Aorta (tissue), 5 donors: Measurements from ENCODE around the gene CD52. TPM values are rescaled to one million over a fixed set of nuclear protein-coding genes. Genes with fewer than 3 reads are reported as not detected.

Source experiments
- ATAC-seq: fragments of 200-7000 bp; cut with Tn5 transposase; one replicate; pipeline ENCODE4 v1.9.1; 2022; ENCODE audit warnings: moderate library complexity; ENCODE audit not compliant: low FRiP score
- DNase-seq, 2 donors: peaks; one replicate each; pipeline ENCODE4 v3.0.0-alpha.2; 2020
- H3K27ac ChIP-seq, 2 donors: one replicate each; pipeline ENCODE4 v1.5.1; 2013; ENCODE audit warnings: low read length in 2 of 2, mild to moderate bottlenecking in 2 of 2, moderate library complexity in 2 of 2, control low read depth in 1 of 2, inconsistent platforms in 1 of 2, low read depth in 1 of 2
- H3K27me3 ChIP-seq, 2 donors: one replicate each; pipeline ENCODE4 v1.6.1; 2013; ENCODE audit warnings: control low read depth in 1 of 2, low read length in 1 of 2, mild to moderate bottlenecking in 1 of 2, moderate library complexity in 1 of 2; ENCODE audit not compliant: insufficient read depth in 2 of 2, control insufficient read depth in 1 of 2
- H3K36me3 ChIP-seq, 2 donors: one replicate each; pipeline ENCODE4 v1.6.1; 2013; ENCODE audit warnings: control low read depth in 1 of 2, low read length in 1 of 2, mild to moderate bottlenecking in 1 of 2; ENCODE audit not compliant: insufficient read depth in 2 of 2, control insufficient read depth in 1 of 2
- H3K4me1 ChIP-seq, 2 donors: one replicate each; pipeline ENCODE4 v1.6.1; 2013; ENCODE audit warnings: low read length in 2 of 2, control low read depth in 1 of 2, mild to moderate bottlenecking in 1 of 2, moderate library complexity in 1 of 2; ENCODE audit not compliant: insufficient read depth in 2 of 2, control insufficient read depth in 1 of 2
- H3K4me3 ChIP-seq, 2 donors: one replicate each; pipeline ENCODE4 v1.5.1; 2013; ENCODE audit warnings: low read length in 2 of 2, control low read depth in 1 of 2, mild to moderate bottlenecking in 1 of 2
- H3K9me3 ChIP-seq: one replicate; pipeline ENCODE4 v1.6.1; 2013; ENCODE audit warnings: mild to moderate bottlenecking, low read length; ENCODE audit not compliant: control insufficient read depth
- WGBS, 2 donors: extraction: QIAGEN DNeasy Blood & Tissue Kit; methylation state at CpG; one replicate each; pipeline ENCODE4 v1.1.7; 2013; 5-methylcytosine and 5-hydroxymethylcytosine counted together
- intact Hi-C, 2 donors: fragments of 100-400 bp; cut with DNase I; formaldehyde crosslinking; loops; one replicate each; pipeline versions ENCODE4 v1.14.2 to v1.15.0; 2022
- polyA plus RNA-seq, 2 donors: library from polyadenylated mRNA; stranded (reverse); fragments of 200-250 nt; gene quantifications; one replicate each; pipeline ENCODE4 v1.2.3, GENCODE V29; 2013
- total RNA-seq, 2 donors: library from RNA; stranded (reverse); fragmentation: NEBNext Ultra II Directional; extraction: Animal tissue kit (Norgen Biotek cat#: 25700); gene quantifications; one replicate each; pipeline ENCODE4 v1.2.1, GENCODE V29; 2021
- donor health status: healthy with polysubstance abuse.
- donor health status: Bipolar disorder and iron deficiency.
- donor health status: DM: no; HTN: no; CAD: no.
- donor health status: DM: no; HTN: no; CAD: no.
- donor health status: DM: yes; HTN: yes; CAD: no.

The CD52 gene
- total and polyA plus RNA-seq, 4 donors, result 8.3 to 31.4 (median 13.3) TPM

DNA sequence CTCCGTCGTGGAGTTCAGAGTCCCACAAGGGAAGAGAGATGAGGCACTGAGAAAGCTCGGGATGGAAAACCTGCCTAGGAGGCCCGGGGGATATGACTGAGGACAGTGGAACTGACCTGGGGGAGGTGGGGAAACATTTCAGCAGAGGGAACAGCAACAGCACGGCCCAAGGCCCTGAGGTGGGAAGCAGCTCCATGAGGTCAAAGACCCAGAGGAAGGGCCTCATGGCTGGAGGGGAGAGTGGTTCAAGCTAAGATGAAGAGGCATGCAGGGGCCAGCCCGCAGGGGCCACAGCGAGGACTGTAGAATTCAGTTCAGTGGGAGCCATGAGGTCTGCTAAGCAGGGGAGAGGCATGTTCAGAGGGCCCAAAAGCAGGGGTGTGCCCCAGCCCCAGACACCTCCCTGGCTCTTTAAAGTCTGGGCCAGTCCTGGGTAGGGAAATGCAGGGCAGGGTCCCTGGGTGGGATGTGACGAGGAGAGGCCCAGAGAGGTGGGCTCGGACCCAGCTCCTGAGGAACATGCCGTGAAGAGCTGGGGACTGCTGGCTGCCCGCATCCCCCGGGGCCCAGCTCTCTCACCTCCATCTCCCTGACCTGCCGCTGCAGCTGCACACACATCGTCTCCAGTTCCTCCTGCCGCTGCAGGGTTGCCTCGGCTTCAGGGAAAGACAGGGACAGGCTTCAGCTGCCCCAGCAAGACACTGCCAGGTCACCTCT is 21.3 kb upstream of the CD52 start:
- ATAC-seq (no peak), DNase-seq (no peak)

DNA sequence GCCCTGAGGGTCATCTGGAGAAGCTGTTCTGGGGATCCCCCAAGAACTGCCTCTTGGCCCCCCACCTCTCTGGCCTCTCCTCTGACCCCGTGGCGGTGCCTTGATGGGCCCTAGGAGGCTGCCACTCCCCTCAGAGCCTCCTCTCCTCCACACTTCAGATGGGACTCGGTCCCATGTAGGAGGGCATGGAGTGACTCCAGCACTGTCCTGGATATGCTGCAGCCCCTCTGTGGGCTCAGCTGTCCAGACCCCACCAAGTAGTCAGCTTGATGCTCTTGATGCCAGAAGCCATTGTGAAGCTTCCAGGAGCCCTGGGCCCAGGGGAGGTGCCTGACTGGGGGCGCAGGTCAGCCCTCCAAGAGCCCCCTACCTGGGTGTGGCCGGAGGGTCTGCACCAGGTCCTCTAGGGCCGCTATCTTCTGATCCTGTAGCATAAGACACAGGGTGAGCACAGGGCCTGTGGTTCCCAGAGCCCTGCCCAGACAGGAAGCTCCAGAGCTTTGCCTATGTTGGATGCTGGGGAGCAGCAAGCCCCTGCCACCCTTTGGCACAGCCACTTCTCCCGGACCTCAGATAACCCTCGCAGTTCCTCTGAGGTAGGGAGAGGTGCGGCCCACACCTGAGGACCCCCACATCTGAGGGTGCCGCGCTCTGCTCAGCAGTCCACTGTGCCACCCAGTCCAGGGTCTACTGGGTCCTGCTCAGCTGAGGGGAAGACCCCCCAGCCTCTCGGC is 20.5 kb upstream of the CD52 start:
- DNase-seq (no peak), ATAC-seq (no peak)
- H3K9me3 ChIP-seq, result no peaks in the 10 kb centered on the region
- no peak overlapping the region for H3K27ac ChIP-seq
- intact Hi-C loops, result no loop called here
- H3K4me1 ChIP-seq, result no peaks in the 10 kb centered on the region
- H3K4me3 ChIP-seq, result no peak overlapping the region
- no peaks in the 10 kb centered on the region for H3K36me3 ChIP-seq
- 91 to 92% methylated on average over 12 of the region's 12 CpGs for WGBS, 2 donors
- no peaks in the 10 kb centered on the region for H3K27me3 ChIP-seq

More for the DNA sequence above, 21.3 kb upstream of the CD52 start:
- Histone ChIP-seq H3K4me3 (no peak overlapping the region), H3K4me1 (no peaks in the 10 kb centered on the region), H3K27me3 (no peaks in the 10 kb centered on the region), H3K36me3 (no peaks in the 10 kb centered on the region), H3K9me3 (no peaks in the 10 kb centered on the region), H3K27ac (no peak overlapping the region)
- intact Hi-C loops, result no loop called here
- WGBS, 2 donors, result 88 to 92% methylated on average over 16 of the region's 16 CpGs

DNA sequence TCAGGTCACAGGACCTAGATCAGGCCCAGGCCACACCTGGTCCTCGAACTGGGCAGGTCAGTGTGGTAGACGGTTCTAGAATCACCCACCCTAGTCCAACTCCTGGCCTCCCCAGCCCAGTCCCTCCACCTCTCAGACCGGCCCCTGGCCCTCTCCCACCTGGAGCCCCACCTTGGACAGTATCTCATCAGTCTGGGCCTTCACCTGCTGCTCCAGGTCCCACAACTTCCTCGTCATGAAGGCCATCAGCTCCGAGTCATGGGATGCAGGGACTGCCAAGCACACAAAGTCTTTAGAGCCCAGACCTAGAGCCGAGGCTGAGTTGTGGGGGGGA is 20.0 kb upstream of the CD52 start:
- no peaks in the 10 kb centered on the region for H3K9me3 ChIP-seq
- no peaks in the 10 kb centered on the region for H3K27me3 ChIP-seq
- DNase-seq (no peak), ATAC-seq (no peak)
- H3K4me1 ChIP-seq, result no peaks in the 10 kb centered on the region
- H3K4me3 ChIP-seq, result no peak overlapping the region
- no peak overlapping the region for H3K27ac ChIP-seq
- intact Hi-C loops, result no loop called here
- WGBS, 2 donors, result 75 to 80% methylated on average over 6 of the region's 6 CpGs
- no peaks in the 10 kb centered on the region for H3K36me3 ChIP-seq

DNA sequence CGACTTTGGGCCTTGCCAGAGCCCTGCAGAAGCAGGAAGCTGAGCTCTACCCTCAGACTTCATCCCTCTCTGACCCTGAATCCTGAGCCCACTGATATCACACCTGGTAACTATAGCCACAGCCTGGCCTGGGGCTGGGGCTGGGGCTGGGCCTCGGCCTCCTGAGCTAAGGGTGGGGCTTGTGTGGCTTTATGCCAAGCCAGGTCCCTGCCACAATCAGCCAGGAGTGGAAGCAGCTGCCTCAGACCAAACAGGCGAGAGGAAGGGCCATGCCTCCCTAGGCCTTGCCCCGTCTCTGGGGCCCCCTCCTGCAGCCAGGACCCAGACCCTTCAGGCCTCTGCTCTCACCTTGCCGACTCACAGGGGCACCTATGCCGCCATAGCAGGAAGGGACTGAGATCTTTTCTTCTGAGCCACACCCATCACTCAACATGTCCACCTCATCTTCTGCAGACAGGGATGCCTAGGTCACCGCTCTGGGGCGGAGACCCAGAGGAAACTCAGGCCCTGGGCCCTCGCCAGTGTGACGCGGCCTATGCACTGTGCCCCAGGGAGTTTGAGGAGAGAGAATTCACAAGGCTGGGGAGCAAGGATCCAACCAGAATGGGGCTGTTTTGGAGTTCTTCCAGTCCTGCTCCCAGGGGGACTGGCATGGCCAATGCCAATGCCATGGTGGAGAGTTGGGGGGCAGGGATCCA is 17.0 kb upstream of the CD52 start:
- 84 to 89% methylated on average over 11 of the region's 11 CpGs for WGBS, 2 donors
- Histone ChIP-seq H3K9me3 (no peaks in the 10 kb centered on the region), H3K4me1 (no peaks in the 10 kb centered on the region), H3K36me3 (no peaks in the 10 kb centered on the region), H3K27ac (no peak overlapping the region), H3K4me3 (no peak overlapping the region), H3K27me3 (no peaks in the 10 kb centered on the region)
- intact Hi-C loops, result no loop called here
- no peak for DNase-seq
- ATAC-seq, result no peak

DNA sequence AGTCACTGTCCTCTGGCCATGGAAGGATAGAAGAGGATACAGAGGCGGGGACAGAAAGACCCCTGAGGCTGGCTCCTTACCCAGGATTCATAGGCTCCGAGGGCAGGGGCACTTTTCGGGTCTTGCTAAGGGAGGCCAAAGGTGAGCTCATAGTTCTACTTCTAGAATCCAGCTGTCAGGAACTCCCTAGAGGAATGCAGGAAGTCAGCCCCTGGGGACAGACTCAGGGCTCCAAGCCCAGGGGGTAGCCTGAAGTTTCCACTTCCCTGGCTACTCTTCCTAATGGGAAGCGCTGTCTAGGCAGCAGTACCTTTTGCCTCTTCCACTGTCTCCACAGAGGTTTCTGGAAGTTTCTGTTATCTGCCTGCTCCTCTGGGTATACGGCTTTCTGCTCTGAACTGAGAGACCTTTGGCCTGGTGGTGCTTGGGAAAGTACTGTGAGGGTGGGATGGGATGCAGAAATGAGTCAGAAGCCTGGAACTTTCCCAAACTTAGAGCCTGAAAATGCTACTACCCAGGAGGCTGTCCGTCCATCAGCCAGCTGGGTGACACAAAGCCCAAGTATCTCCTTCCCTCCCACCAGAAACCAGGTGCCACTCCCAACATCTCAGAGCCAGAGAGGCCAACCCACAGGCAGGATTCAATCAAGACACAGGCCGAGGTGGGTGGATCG is 14.9 kb upstream of the CD52 start:
- 63 to 69% methylated on average over 8 of the region's 8 CpGs for WGBS, 2 donors
- Histone ChIP-seq H3K9me3 (no peaks in the 10 kb centered on the region), H3K27me3 (no peaks in the 10 kb centered on the region), H3K36me3 (no peaks in the 10 kb centered on the region), H3K4me1 (no peaks in the 10 kb centered on the region), H3K4me3 (no peak overlapping the region), H3K27ac (no peak overlapping the region)
- ATAC-seq (no peak), DNase-seq (no peak)
- intact Hi-C loops, result no loop called here

DNA sequence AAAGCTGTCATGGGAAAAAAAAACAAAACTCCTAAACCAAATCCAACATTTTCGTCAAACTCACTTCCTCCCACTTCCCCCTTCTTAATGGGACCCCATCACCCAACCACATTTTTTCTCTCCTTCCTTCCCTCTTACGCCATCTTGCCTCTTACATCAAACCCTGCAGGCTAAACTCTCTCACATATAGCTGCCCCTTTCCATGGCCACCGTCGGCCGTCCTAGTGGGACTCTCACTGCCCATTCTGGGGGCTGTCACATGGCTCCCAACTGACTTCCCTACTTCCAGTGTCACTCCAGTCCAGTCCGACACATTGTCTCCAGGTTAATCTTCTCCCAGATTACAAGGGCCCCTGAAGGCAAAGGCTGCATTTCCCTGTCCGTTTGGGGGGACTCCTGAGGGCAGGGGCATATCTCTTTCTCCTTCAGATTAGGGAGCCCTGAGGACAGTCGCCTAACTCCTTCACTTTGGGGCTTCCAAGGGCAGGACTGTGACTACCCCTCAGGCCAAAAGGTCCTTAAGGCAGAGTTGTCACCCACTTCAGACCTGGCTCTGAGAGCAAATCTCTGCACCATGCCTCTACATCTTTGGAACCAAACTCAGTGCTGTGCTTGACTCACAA is 12.0 kb upstream of the CD52 start:
- Histone ChIP-seq H3K27me3 (no peaks in the 10 kb centered on the region), H3K36me3 (no peaks in the 10 kb centered on the region), H3K27ac (no peak overlapping the region), H3K4me3 (peak overlapping the region in 1 of 2 donors; percentile 20), H3K4me1 (no peaks in the 10 kb centered on the region), H3K9me3 (no peaks in the 10 kb centered on the region)
- ATAC-seq, result no peak
- DNase-seq, result no peak
- WGBS, 2 donors, result 30 to 34% methylated on average over 8 of the region's 8 CpGs
- intact Hi-C loops, result no loop called here

DNA sequence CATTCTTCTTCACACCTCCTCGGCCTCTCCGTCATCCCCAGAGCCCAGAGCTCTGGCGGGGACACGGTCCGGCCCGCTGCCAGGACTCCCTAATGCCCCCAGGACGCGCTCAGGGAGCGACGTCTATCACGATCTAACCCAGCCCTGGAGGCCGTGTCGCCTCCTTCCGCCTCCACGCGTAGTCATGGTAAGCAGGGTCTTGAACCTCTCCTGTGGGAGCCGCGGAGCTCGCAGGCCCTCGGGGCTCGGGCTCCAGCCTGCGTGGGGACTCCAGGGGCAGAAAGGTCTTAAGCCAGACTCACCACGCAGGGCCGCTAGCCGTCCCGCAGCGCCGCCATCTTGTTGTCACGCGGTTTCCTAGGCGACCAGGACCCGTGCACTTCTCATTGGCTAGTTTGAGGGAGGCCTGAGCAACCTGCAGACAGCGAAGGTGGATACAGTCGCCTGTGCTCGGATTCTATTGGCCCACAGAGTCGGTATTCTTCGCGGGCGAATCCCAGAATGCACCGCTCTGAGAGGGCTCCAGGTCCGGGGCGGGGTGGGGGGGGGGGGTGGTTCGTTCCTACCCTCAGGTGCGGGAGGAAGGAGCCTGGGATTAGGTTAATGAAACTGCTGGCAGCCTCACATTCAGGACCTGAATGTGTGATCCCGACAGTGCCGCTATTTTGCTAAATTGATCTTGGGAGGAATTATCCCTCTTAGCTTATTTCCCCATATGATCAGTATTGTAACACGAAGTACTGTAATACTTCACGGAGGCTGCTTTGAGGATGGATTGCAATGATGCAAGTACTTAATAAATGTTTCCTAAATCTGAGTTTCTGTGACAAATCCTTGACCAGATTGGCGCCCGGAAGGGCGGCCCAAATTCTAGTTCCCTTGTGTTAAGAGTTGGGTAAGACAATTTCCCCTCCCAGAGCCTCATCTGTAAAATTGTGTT is 11.2 kb upstream of the CD52 start, which contains the start of gene UBXN11:
Gene UBXN11 (minus strand): TSS at position 347 of the 940 bp plus-strand sequence. CDS start 3,753 bp downstream, outside the sequence.
- no peak within 1 kb of the TSS for H3K27ac ChIP-seq
- intact Hi-C loops, result no loop called here

More for the DNA sequence above, 11.2 kb upstream of the CD52 start, which contains the start of gene UBXN11:
- DNase-seq (peak; percentile 93 to 94), ATAC-seq (peak; percentile 92)
- Histone ChIP-seq H3K9me3 (no peaks in the 10 kb centered on the region), H3K27me3 (no peaks in the 10 kb centered on the region), H3K4me1 (no peaks in the 10 kb centered on the region), H3K36me3 (no peaks in the 10 kb centered on the region), H3K4me3 (peak within 1 kb of the TSS in 1 of 2 donors; percentile 20)
- 2% methylated on average over 48 to 51 of the region's 51 CpGs for WGBS, 2 donors
